PC-3 (cell line): Measurements from ENCODE around the gene NLGN3.

ENCODE experiments used
- EZH2phosphoT487 ChIP-seq: fragments of 300-600 bp; sonication (generic); IDR thresholded peaks from 2 replicates; pipeline ENCODE4 v1.6.1; 2018; ENCODE audit warnings: mild to moderate bottlenecking, antibody characterized with exemption, low read length, borderline replicate concordance
- TF ChIP-seq, protein P1 (sequence below): fragments of 300-600 bp; sonication (generic); conservative IDR thresholded peaks from 2 replicates; pipeline ENCODE4 v1.5.1; 2017; ENCODE audit warnings: antibody characterized with exemption, low read depth, mild to moderate bottlenecking, low read length

DNA sequence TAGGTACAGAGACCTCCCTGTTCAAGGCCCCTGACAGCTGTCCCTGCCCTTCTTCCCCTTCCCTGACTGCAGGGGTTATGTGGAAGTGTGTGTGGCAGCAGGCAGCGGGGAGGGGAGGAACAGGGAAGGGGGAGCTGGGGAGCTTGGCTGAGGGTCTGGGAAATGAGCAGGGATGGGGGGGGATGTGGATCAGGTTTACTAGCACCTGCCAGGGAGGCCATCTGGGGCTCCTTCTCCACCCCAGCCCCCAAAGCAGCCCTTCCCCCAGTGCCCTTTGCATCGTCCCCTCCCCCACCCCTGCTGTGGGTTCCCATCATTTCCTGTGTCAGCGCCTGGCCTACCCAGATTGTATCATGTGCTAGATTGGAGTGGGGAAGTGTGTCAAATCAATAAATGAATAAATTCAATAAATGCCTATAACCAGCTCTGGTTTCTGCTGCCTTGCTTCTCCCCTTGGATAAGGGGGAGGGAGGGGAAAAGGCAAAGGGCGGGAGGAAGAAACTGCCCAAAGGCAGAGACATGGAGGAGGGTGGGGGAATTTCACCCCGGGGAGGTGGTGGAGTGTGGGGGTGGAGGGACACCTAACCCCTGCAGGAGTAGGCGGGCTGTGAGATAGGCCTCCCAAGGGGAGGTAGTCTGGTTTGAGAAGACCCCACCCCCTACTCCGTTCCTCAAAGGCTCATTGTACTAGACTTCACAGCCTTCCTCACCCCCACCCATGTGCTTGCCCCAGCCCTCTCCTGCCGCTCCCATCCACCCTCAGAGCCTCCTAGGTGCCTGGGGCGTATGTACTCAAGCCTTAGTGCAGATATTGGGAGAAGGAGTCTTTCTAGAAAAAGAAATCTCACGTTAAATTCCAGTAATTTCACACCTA, 41.3 kb upstream of the NLGN3 start:
- TF ChIP-seq, protein P1, sequence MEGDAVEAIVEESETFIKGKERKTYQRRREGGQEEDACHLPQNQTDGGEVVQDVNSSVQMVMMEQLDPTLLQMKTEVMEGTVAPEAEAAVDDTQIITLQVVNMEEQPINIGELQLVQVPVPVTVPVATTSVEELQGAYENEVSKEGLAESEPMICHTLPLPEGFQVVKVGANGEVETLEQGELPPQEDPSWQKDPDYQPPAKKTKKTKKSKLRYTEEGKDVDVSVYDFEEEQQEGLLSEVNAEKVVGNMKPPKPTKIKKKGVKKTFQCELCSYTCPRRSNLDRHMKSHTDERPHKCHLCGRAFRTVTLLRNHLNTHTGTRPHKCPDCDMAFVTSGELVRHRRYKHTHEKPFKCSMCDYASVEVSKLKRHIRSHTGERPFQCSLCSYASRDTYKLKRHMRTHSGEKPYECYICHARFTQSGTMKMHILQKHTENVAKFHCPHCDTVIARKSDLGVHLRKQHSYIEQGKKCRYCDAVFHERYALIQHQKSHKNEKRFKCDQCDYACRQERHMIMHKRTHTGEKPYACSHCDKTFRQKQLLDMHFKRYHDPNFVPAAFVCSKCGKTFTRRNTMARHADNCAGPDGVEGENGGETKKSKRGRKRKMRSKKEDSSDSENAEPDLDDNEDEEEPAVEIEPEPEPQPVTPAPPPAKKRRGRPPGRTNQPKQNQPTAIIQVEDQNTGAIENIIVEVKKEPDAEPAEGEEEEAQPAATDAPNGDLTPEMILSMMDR = no peak
- no peak for TF ChIP-seq EZH2phosphoT487
